HG03460 (cell line): ENCODE data around the gene GPBP1.
A peak's percentile ranks its signal among the peaks of the same experiment; 100 is the strongest.
"Not testable (repeated sequence)": the region's sequence is repeated elsewhere in the genome, so short reads cannot be mapped to it uniquely, and the experiment has no call there.

Experiments used
- ATAC-seq: cut with Tn5 transposase; IDR thresholded peaks from one replicate; pipeline ENCODE4 v1.9.1; 2021; ENCODE audit not compliant: unreplicated experiment

Gene GPBP1

GRCh38 chr5:57276353-57276752 lies 102.5 kb downstream of the GPBP1 start:
- ATAC-seq = no peak

GRCh38 chr5:57277085-57277484 lies 103.2 kb downstream of the GPBP1 start:
- no peak for ATAC-seq

- no peak for ATAC-seq
These were observed 107.0 kb downstream of the GPBP1 start for GRCh38 chr5:57280853-57281252.

GRCh38 chr5:57285084-57285483 lies 111.2 kb downstream of the GPBP1 start:
- not testable (repeated sequence) for ATAC-seq

- no peak for ATAC-seq
These were observed 118.0 kb downstream of the GPBP1 start for GRCh38 chr5:57291894-57292293.

- ATAC-seq = no peak
These were observed 118.5 kb downstream of the GPBP1 start for GRCh38 chr5:57292336-57292735.

GRCh38 chr5:57298295-57298984 lies 124.6 kb downstream of the GPBP1 start:
- ATAC-seq = no peak

GRCh38 chr5:57298985-57299491 lies 125.2 kb downstream of the GPBP1 start:
- peak; percentile 42 for ATAC-seq

- no peak for ATAC-seq
These were observed 126.1 kb downstream of the GPBP1 start for GRCh38 chr5:57299986-57300385.

- no peak for ATAC-seq
These were observed 128.3 kb downstream of the GPBP1 start for GRCh38 chr5:57302164-57302563.

- ATAC-seq = no peak
These were observed 128.8 kb downstream of the GPBP1 start for GRCh38 chr5:57302643-57303042.

- ATAC-seq = no peak
These were observed 130.1 kb downstream of the GPBP1 start for GRCh38 chr5:57303985-57304384.

- no peak for ATAC-seq
These were observed 131.1 kb downstream of the GPBP1 start for GRCh38 chr5:57304931-57305330.

- ATAC-seq = no peak
These were observed 132.5 kb downstream of the GPBP1 start for GRCh38 chr5:57306359-57306758.

- no peak for ATAC-seq
These were observed 133.7 kb downstream of the GPBP1 start for GRCh38 chr5:57307516-57307915.

GRCh38 chr5:57309022-57309421 lies 135.2 kb downstream of the GPBP1 start:
- ATAC-seq = not testable (repeated sequence)

GRCh38 chr5:57311251-57311650 lies 137.4 kb downstream of the GPBP1 start:
- ATAC-seq = no peak

- no peak for ATAC-seq
These were observed 138.3 kb downstream of the GPBP1 start for GRCh38 chr5:57311921-57312735.

GRCh38 chr5:57313716-57314115 lies 139.9 kb downstream of the GPBP1 start:
- no peak for ATAC-seq
